Measurements from ENCODE around the gene SMCO3. TPM values are rescaled to one million over a fixed set of nuclear protein-coding genes. Genes with fewer than 3 reads are reported as not detected.

SMCO3 gene
- total and polyA plus RNA-seq, 2 of the 13 experiments (the other 11 are each of a cell fraction or from before 2014, with no cell fraction given): 0.29 to 0.42 TPM

- TF ChIP-seq ZNF142 (CRISPR knock-in tag; IDR thresholded peaks at IDR 0.05) (no peak), EZH2 (conservative IDR thresholded peaks at IDR 0.05; ENCODE audit: low read depth, low read length) (no peak), ZSCAN31 (CRISPR knock-in tag; IDR thresholded peaks at IDR 0.05; ENCODE audit: low read depth) (no peak)
Observed at GRCh38 chr12:14853961-14854360, 40.0 kb upstream of the SMCO3 start (continued).

- peaks cover 10% of the 10 kb centered on the region for H3K4me1 ChIP-seq (ENCODE audit: insufficient read depth, low read length)
- ATAC-seq (no peak), FAIRE-seq (no peak), DNase-seq (ENCODE audit: low spot score) (no peak)
- H3K4me2 ChIP-seq (ENCODE audit: low read depth, low read length): no peak overlapping the region
- no peak overlapping the region for H3K9ac ChIP-seq (ENCODE audit: insufficient read depth, low read depth, low read length)
- no peaks in the 10 kb centered on the region for H3K9me3 ChIP-seq (ENCODE audit: low read length)
- H3K27ac ChIP-seq (ENCODE audit: extremely low read length, insufficient read depth, low read length): no peak overlapping the region
- no peak for TF ChIP-seq CREBL2 (CRISPR knock-in tag; IDR thresholded peaks at IDR 0.05; ENCODE audit: borderline replicate concordance)
- TF ChIP-seq SALL1 (CRISPR knock-in tag; IDR thresholded peaks at IDR 0.05): no peak
- no peak for TF ChIP-seq RCOR2 (CRISPR knock-in tag; IDR thresholded peaks at IDR 0.05)
- TF ChIP-seq TRIM24 (CRISPR knock-in tag; IDR thresholded peaks at IDR 0.05): no peak
- TF ChIP-seq IKZF4 (CRISPR knock-in tag; IDR thresholded peaks at IDR 0.05; ENCODE audit: borderline replicate concordance, low read depth, not compliant biosample characterization): no peak
- no peak for TF ChIP-seq ZMYM3 (CRISPR knock-in tag; IDR thresholded peaks at IDR 0.05)
- no peak for TF ChIP-seq HNRNPK (IDR thresholded peaks at IDR 0.05; ENCODE audit: low read depth, low read length, poor library complexity, severe bottlenecking)
- TF ChIP-seq ZNF282 (IDR thresholded peaks at IDR 0.05; ENCODE audit: partially characterized antibody): no peak
- no peak for TF ChIP-seq EHMT2 (IDR thresholded peaks at IDR 0.05; ENCODE audit: borderline replicate concordance, low read depth, low read length)
- in situ Hi-C loops (cut with HindIII; ENCODE audit: extremely low pct_ligation_motif_present, low pct_unique_long_range_greater_than_20kb) (no loop called here), intact Hi-C loops (cut with micrococcal nuclease; ENCODE audit: unreplicated experiment) (no loop called here)
- ChIA-PET POLR2A (no interaction called here), CTCF (ENCODE audit: low intra/inter-chr PET ratio, low total read pairs) (no interaction called here)
- no peaks in the 10 kb centered on the region for H3K36me3 ChIP-seq (replicated peaks in 1 of 2; ENCODE audit: control insufficient read depth in 1 of 2, insufficient read depth in 2 of 2, low read length in 2 of 2)
- no peak overlapping the region for H2AFZ ChIP-seq (ENCODE audit: low read length)
- BruUV-seq (replicated peaks): no TSS peak
- no peak overlapping the region for H3K4me3 ChIP-seq (replicated peaks in 1 of 3; ENCODE audit: insufficient read depth in 1 of 3, low read depth in 2 of 3, low read length in 3 of 3)
- H3K79me2 ChIP-seq (ENCODE audit: insufficient read depth, low read length): no peaks in the 10 kb centered on the region
- no peaks in the 10 kb centered on the region for H4K20me1 ChIP-seq (ENCODE audit: insufficient read depth, low read length)
- H3K27me3 ChIP-seq (ENCODE audit: control insufficient read depth in 1 of 2, insufficient read depth in 2 of 2, low read length in 2 of 2): no peaks in the 10 kb centered on the region
Observed at GRCh38 chr12:14852880-14853279, 38.9 kb upstream of the SMCO3 start.
